HepG2 (cell line): ENCODE data around the gene CXCR5. TPM values are rescaled to one million over a fixed set of nuclear protein-coding genes. Genes with fewer than 3 reads are reported as not detected.
A peak's percentile ranks its signal among the peaks of the same experiment; 100 is the strongest.

Experiments used
- ARNT2 ChIP-seq: sonication (generic); formaldehyde crosslinking; IDR thresholded peaks from 2 replicates; pipeline ENCODE4 v1.8.0; 2022; ENCODE audit warnings: mild to moderate bottlenecking, low read depth, missing genetic modification reagents, moderate library complexity
- BRCA1 ChIP-seq: sonication (generic); formaldehyde crosslinking; IDR thresholded peaks from 2 replicates; pipeline ENCODE4 v1.4.0; 2020; ENCODE audit warnings: missing genetic modification reagents
- CAMTA2 ChIP-seq: sonication (generic); formaldehyde crosslinking; IDR thresholded peaks from 2 replicates; pipeline ENCODE4 v1.4.0; 2020; ENCODE audit warnings: mild to moderate bottlenecking, missing genetic modification reagents, borderline replicate concordance
- EHMT2 ChIP-seq: fragments of 200-600 bp; sonication (generic); IDR thresholded peaks from 2 replicates; pipeline ENCODE4 v1.7.0; 2017; ENCODE audit warnings: antibody characterized with exemption, low read depth, low read length, borderline replicate concordance
- ETV5 ChIP-seq: IDR thresholded peaks from 2 replicates; pipeline ENCODE4 v1.6.1; 2018; ENCODE audit warnings: missing biosample characterization, missing genetic modification reagents, inconsistent platforms, borderline replicate concordance
- ETV6 ChIP-seq: sonication (generic); formaldehyde crosslinking; conservative IDR thresholded peaks from 2 replicates; pipeline ENCODE4 v1.4.0; 2020; ENCODE audit warnings: missing genetic modification reagents
- FOXK1 ChIP-seq: sonication (generic); formaldehyde crosslinking; IDR thresholded peaks from 2 replicates; pipeline ENCODE4 v1.4.0; 2020; ENCODE audit warnings: low read depth, missing genetic modification reagents, borderline replicate concordance
- GLI4 ChIP-seq: sonication (generic); formaldehyde crosslinking; IDR thresholded peaks from 2 replicates; pipeline ENCODE4 v1.5.1; 2020; ENCODE audit warnings: missing genetic modification reagents, mild to moderate bottlenecking, moderate library complexity, borderline replicate concordance
- KLF15 ChIP-seq: sonication (generic); formaldehyde crosslinking; IDR thresholded peaks from 2 replicates; pipeline ENCODE4 v1.8.1; 2023; ENCODE audit warnings: borderline replicate concordance, mild to moderate bottlenecking, inconsistent platforms, missing genetic modification reagents, mixed read lengths
- MXD1 ChIP-seq: sonication (generic); formaldehyde crosslinking; IDR thresholded peaks from 2 replicates; pipeline ENCODE4 v1.4.0; 2020; ENCODE audit warnings: mild to moderate bottlenecking, missing genetic modification reagents
- MXD4 ChIP-seq: IDR thresholded peaks from 2 replicates; pipeline ENCODE4 v1.6.1; 2016; ENCODE audit warnings: mild to moderate bottlenecking, missing biosample characterization, missing genetic modification reagents
- SAFB2 ChIP-seq: sonication (generic); formaldehyde crosslinking; IDR thresholded peaks from 2 replicates; pipeline ENCODE4 v1.5.1; 2020; ENCODE audit warnings: missing genetic modification reagents, low read depth, mild to moderate bottlenecking, borderline replicate concordance
- SRSF1 ChIP-seq: fragments of 200-400 bp; formaldehyde crosslinking; optimal IDR thresholded peaks from 2 replicates; pipeline ENCODE3; 2017; ENCODE audit warnings: mild to moderate bottlenecking, low read depth, low read length, moderate library complexity
- STAG1 ChIP-seq: sonication (generic); formaldehyde crosslinking; IDR thresholded peaks from 2 replicates; pipeline ENCODE4 v1.4.0; 2020; ENCODE audit warnings: missing genetic modification reagents
- TAF1 ChIP-seq: sonication (generic); formaldehyde crosslinking; IDR thresholded peaks from 2 replicates; pipeline ENCODE4 v1.4.0; 2020; ENCODE audit warnings: missing genetic modification reagents
- ZFP36L1 ChIP-seq: sonication (generic); formaldehyde crosslinking; IDR thresholded peaks from 2 replicates; pipeline ENCODE4 v1.8.0; 2022; ENCODE audit warnings: mild to moderate bottlenecking, missing genetic modification reagents, moderate library complexity
- ZNF160 ChIP-seq: sonication (generic); formaldehyde crosslinking; IDR thresholded peaks from 2 replicates; pipeline ENCODE4 v1.8.0; 2022; ENCODE audit warnings: mild to moderate bottlenecking, inconsistent platforms, missing genetic modification reagents
- ZNF260 ChIP-seq: sonication (generic); formaldehyde crosslinking; IDR thresholded peaks from 2 replicates; pipeline ENCODE4 v1.4.0; 2020; ENCODE audit warnings: missing genetic modification reagents, low read depth, mild to moderate bottlenecking, borderline replicate concordance
- ZNF318 ChIP-seq: sonication (generic); formaldehyde crosslinking; IDR thresholded peaks from 2 replicates; pipeline ENCODE4 v1.4.0; 2020; ENCODE audit warnings: mild to moderate bottlenecking, missing genetic modification reagents
- ZNF564 ChIP-seq: sonication (generic); formaldehyde crosslinking; IDR thresholded peaks from 2 replicates; pipeline ENCODE4 v1.8.1; 2023; ENCODE audit warnings: mild to moderate bottlenecking, missing genetic modification reagents
- ZNF678 ChIP-seq: sonication (generic); formaldehyde crosslinking; IDR thresholded peaks from 2 replicates; pipeline ENCODE4 v1.4.0; 2020; ENCODE audit warnings: mild to moderate bottlenecking, missing genetic modification reagents
- ZNF768 ChIP-seq: sonication (generic); formaldehyde crosslinking; IDR thresholded peaks from 2 replicates; pipeline ENCODE4 v1.4.0; 2020; ENCODE audit warnings: missing genetic modification reagents
- polyA plus RNA-seq, 8 experiments: library from polyadenylated mRNA; depleted of rRNA in 3 of 8; stranded (reverse) in 7 of 8; unstranded in 1 of 8; fragments of >200 nt; fragmentation: Illumina TruSeq in 4 of 8; extraction: Trizol in 4 of 8; gene quantifications; 2 replicates each; pipeline versions ENCODE4 v1.2.1 to v1.2.3, GENCODE V29; 2011 to 2016; ENCODE audit warnings: low read depth in 4 of 8, missing spikeins in 1 of 8, mixed read lengths in 1 of 8; ENCODE audit not compliant: insufficient read depth in 1 of 8
- total RNA-seq, 5 experiments: library from RNA; depleted of rRNA; stranded (reverse); fragments of >200 nt; fragmentation: Illumina TruSeq; extraction: Trizol; gene quantifications; 2 replicates each; pipeline ENCODE4 v1.2.3, GENCODE V29; 2016; ENCODE audit warnings: low read depth in 1 of 5

CXCR5 gene
- total and polyA plus RNA-seq, 2 of the 13 experiments (the other 11 are each of a cell fraction or from before 2014, with no cell fraction given) = not detected

GRCh38 chr11:118907051-118908042 is 23.7 kb downstream of the CXCR5 start (continued):
- TF ChIP-seq ZNF318 (CRISPR knock-in tag) (no peak), MXD1 (no peak), SAFB2 (CRISPR knock-in tag) (no peak), ZFP36L1 (no peak), ETV6 (no peak), ARNT2 (CRISPR knock-in tag) (no peak), ZNF768 (CRISPR knock-in tag) (no peak), ZNF564 (CRISPR knock-in tag) (no peak), FOXK1 (CRISPR knock-in tag) (peak; percentile 42; the same call in 1 of the 2 replicates), EHMT2 (no peak), STAG1 (CRISPR knock-in tag) (peak; percentile 96), ZNF260 (CRISPR knock-in tag) (no peak), TAF1 (CRISPR knock-in tag) (no peak), ZNF160 (no peak), MXD4 (CRISPR knock-in tag) (no peak), SRSF1 (no peak), KLF15 (CRISPR knock-in tag) (no peak), CAMTA2 (CRISPR knock-in tag) (no peak), BRCA1 (CRISPR knock-in tag) (no peak), ZNF678 (CRISPR knock-in tag) (no peak), ETV5 (CRISPR knock-in tag) (peak; percentile 23; the same call in 1 of the 2 replicates), GLI4 (CRISPR knock-in tag) (no peak)
